HEK293 (cell line): Measurements from ENCODE around the gene NAGLU.

Source experiments
- CTCF ChIA-PET: fragments of 350-600 bp; formaldehyde crosslinking; extraction: SDS; loops from one replicate; lab custom pipeline; 2021; ENCODE audit warnings: antibody characterized with exemption; lab: Yijun Ruan, JAX
- POLR2A ChIA-PET: fragments of 300-600 bp; formaldehyde crosslinking; extraction: SDS; loops from one replicate; lab custom pipeline; 2020; ENCODE audit warnings: antibody characterized with exemption, inconsistent platforms; lab: Yijun Ruan, JAX
- H3K27ac ChIP-seq: fragments of 200-500 bp; sonication (Bioruptor generic); 2 replicates; pipeline ENCODE4 v1.5.1; 2014; ENCODE audit warnings: low read depth, low read length, control low read depth, inconsistent platforms; ENCODE audit errors: extremely low read depth
- H3K36me3 ChIP-seq, 2 experiments: fragments of 200-500 bp in 1 of 2; sonication (Bioruptor generic) in 1 of 2; 1 replicate in 1 of 2; 2 replicates in 1 of 2; pipeline ENCODE4 v1.5.1; 2014 to 2017; ENCODE audit warnings: inconsistent platforms in 2 of 2, low read length in 2 of 2; ENCODE audit not compliant: control insufficient read depth in 2 of 2, insufficient read depth in 1 of 2
- H3K4me1 ChIP-seq: fragments of 200-500 bp; sonication (Bioruptor generic); 2 replicates; pipeline ENCODE4 v1.5.1; 2014; ENCODE audit warnings: mild to moderate bottlenecking, low read length, inconsistent platforms; ENCODE audit not compliant: control insufficient read depth, insufficient read depth
- H3K4me3 ChIP-seq: 2 replicates; pipeline ENCODE4 v1.5.1; 2011; ENCODE audit warnings: low read depth, mild to moderate bottlenecking, control low read depth, low read length, moderate library complexity
- H3K9me3 ChIP-seq: fragments of 200-500 bp; sonication (Bioruptor generic); 2 replicates; pipeline ENCODE4 v1.5.1; 2014; ENCODE audit warnings: low read depth, low read length, inconsistent platforms; ENCODE audit not compliant: control insufficient read depth, insufficient read depth
- BCL6B ChIP-seq: fragments of 450-650 bp; formaldehyde crosslinking; IDR thresholded peaks from 2 replicates; pipeline ENCODE4 v1.5.1; 2017; ENCODE audit warnings: missing biosample characterization, missing genetic modification characterization
- CTCF ChIP-seq: fragments of 450-650 bp; formaldehyde crosslinking; IDR thresholded peaks from 2 replicates; pipeline ENCODE4 v1.5.1; 2016; ENCODE audit warnings: missing biosample characterization, missing genetic modification characterization
- GLIS2 ChIP-seq: fragments of 450-650 bp; formaldehyde crosslinking; IDR thresholded peaks from 2 replicates; pipeline ENCODE4 v1.5.1; 2016; ENCODE audit warnings: missing biosample characterization, missing genetic modification characterization
- HIC1 ChIP-seq: fragments of 450-650 bp; formaldehyde crosslinking; IDR thresholded peaks from 2 replicates; pipeline ENCODE4 v1.5.1; 2016; ENCODE audit warnings: missing biosample characterization, missing genetic modification characterization
- KLF17 ChIP-seq: fragments of 450-650 bp; formaldehyde crosslinking; IDR thresholded peaks from 2 replicates; pipeline ENCODE4 v1.5.1; 2016; ENCODE audit warnings: missing biosample characterization, missing genetic modification characterization
- KLF9 ChIP-seq: fragments of 450-650 bp; formaldehyde crosslinking; IDR thresholded peaks from 2 replicates; pipeline ENCODE4 v1.5.1; 2016; ENCODE audit warnings: missing biosample characterization, missing genetic modification characterization, low read depth
- SP7 ChIP-seq: fragments of 450-650 bp; formaldehyde crosslinking; IDR thresholded peaks from 2 replicates; pipeline ENCODE4 v1.5.1; 2016; ENCODE audit warnings: missing biosample characterization, missing genetic modification characterization
- ZBTB26 ChIP-seq: fragments of 450-650 bp; formaldehyde crosslinking; optimal IDR thresholded peaks from 2 replicates; pipeline ENCODE3; 2016; ENCODE audit warnings: missing biosample characterization, mild to moderate bottlenecking, missing genetic modification characterization
- ZBTB48 ChIP-seq: fragments of 450-650 bp; formaldehyde crosslinking; IDR thresholded peaks from 2 replicates; pipeline ENCODE4 v1.5.1; 2016; ENCODE audit warnings: missing biosample characterization, missing genetic modification characterization
- ZBTB6 ChIP-seq: fragments of 450-650 bp; formaldehyde crosslinking; IDR thresholded peaks from 2 replicates; pipeline ENCODE4 v1.5.1; 2017; ENCODE audit warnings: missing biosample characterization, missing genetic modification characterization
- ZBTB7A ChIP-seq: fragments of 450-650 bp; formaldehyde crosslinking; IDR thresholded peaks from 2 replicates; pipeline ENCODE4 v1.5.1; 2016; ENCODE audit warnings: low read depth, missing biosample characterization, missing genetic modification characterization
- ZIC2 ChIP-seq: fragments of 450-650 bp; formaldehyde crosslinking; IDR thresholded peaks from 2 replicates; pipeline ENCODE4 v1.5.1; 2016; ENCODE audit warnings: missing biosample characterization, missing genetic modification characterization
- ZNF10 ChIP-seq: fragments of 450-650 bp; formaldehyde crosslinking; IDR thresholded peaks from 2 replicates; pipeline ENCODE4 v1.5.1; 2017; ENCODE audit warnings: missing biosample characterization, missing genetic modification characterization
- ZNF146 ChIP-seq: fragments of 450-650 bp; formaldehyde crosslinking; IDR thresholded peaks from 2 replicates; pipeline ENCODE4 v1.5.1; 2016; ENCODE audit warnings: missing biosample characterization, missing genetic modification characterization
- ZNF221 ChIP-seq: fragments of 450-650 bp; formaldehyde crosslinking; IDR thresholded peaks from 2 replicates; pipeline ENCODE4 v1.5.1; 2017; ENCODE audit warnings: missing biosample characterization, missing genetic modification characterization, borderline replicate concordance
- ZNF266 ChIP-seq: fragments of 450-650 bp; formaldehyde crosslinking; IDR thresholded peaks from 2 replicates; pipeline ENCODE4 v1.5.1; 2016; ENCODE audit warnings: missing biosample characterization, missing genetic modification characterization, low read depth
- ZNF280C ChIP-seq: fragments of 450-650 bp; formaldehyde crosslinking; IDR thresholded peaks from 2 replicates; pipeline ENCODE4 v1.5.1; 2016; ENCODE audit warnings: missing biosample characterization, missing genetic modification characterization
- ZNF335 ChIP-seq: fragments of 450-650 bp; formaldehyde crosslinking; conservative IDR thresholded peaks from 2 replicates; pipeline ENCODE4 v1.5.1; 2016; ENCODE audit warnings: missing biosample characterization, missing genetic modification characterization
- ZNF394 ChIP-seq: fragments of 450-650 bp; formaldehyde crosslinking; IDR thresholded peaks from 2 replicates; pipeline ENCODE4 v1.5.1; 2016; ENCODE audit warnings: missing biosample characterization, missing genetic modification characterization, mild to moderate bottlenecking, moderate library complexity, borderline replicate concordance
- ZNF423 ChIP-seq: fragments of 450-650 bp; formaldehyde crosslinking; IDR thresholded peaks from 2 replicates; pipeline ENCODE4 v1.5.1; 2016; ENCODE audit warnings: missing biosample characterization, missing genetic modification characterization
- ZNF596 ChIP-seq: fragments of 450-650 bp; IDR thresholded peaks from 2 replicates; pipeline ENCODE4 v1.5.0; 2018; ENCODE audit warnings: missing biosample characterization, mild to moderate bottlenecking, missing genetic modification characterization, moderate library complexity
- ZNF654 ChIP-seq: fragments of 450-650 bp; formaldehyde crosslinking; IDR thresholded peaks from 2 replicates; pipeline ENCODE4 v1.5.1; 2016; ENCODE audit warnings: low read depth, missing biosample characterization, missing genetic modification characterization
- ZNF785 ChIP-seq: fragments of 450-650 bp; formaldehyde crosslinking; IDR thresholded peaks from 2 replicates; pipeline ENCODE4 v1.5.1; 2016; ENCODE audit warnings: missing biosample characterization, missing genetic modification characterization
- ZNF843 ChIP-seq: fragments of 450-650 bp; formaldehyde crosslinking; IDR thresholded peaks from 2 replicates; pipeline ENCODE4 v1.5.1; 2016; ENCODE audit warnings: missing biosample characterization, missing genetic modification characterization
- ZSCAN30 ChIP-seq: fragments of 450-650 bp; IDR thresholded peaks from 2 replicates; pipeline ENCODE4 v1.5.1; 2018; ENCODE audit warnings: missing biosample characterization, mild to moderate bottlenecking, missing genetic modification characterization, moderate library complexity

NAGLU gene

GRCh38 chr17:42566883-42567573 lies 31.0 kb downstream of the NAGLU start, which contains the start of gene MLX:
TSS of gene MLX (plus strand) at chr17:42567100. CDS start at chr17:42567125, 25 bp downstream.
- H3K36me3 ChIP-seq = peaks cover 19 to 79% of the 10 kb centered on the region in 2 experiments
- ChIA-PET POLR2A (interaction anchor here (0.5 to 4.8 kb wide), 12 partner anchors 11 to 410 kb away, joined by 3 to 48 read pairs (median 4); partner anchors contain the start of genes BECN1, PSMC3IP, PSME3 and VPS25), CTCF (interaction anchor here (0.5 to 4.9 kb wide), 5 partner anchors 11 to 258 kb away, joined by 3 to 34 read pairs (median 3); partner anchors contain the start of genes BECN1 and PSMC3IP)
- no peak for TF ChIP-seq ZNF266 (tag by site-specific recombination)
- TF ChIP-seq ZNF221 (tag by site-specific recombination) = no peak
- peak; percentile 99 for TF ChIP-seq HIC1
- no peak for TF ChIP-seq BCL6B (tag by site-specific recombination)
- TF ChIP-seq ZNF843 (tag by site-specific recombination) = peak; percentile 17; the same call in 1 of the 2 replicates
- peak; percentile 86 for TF ChIP-seq CTCF
- TF ChIP-seq ZNF335 (tag by site-specific recombination) = peak; percentile 94
- no peak for TF ChIP-seq ZNF280C
- TF ChIP-seq ZBTB6 (tag by site-specific recombination) = peak; percentile 93
- TF ChIP-seq ZNF394 (tag by site-specific recombination) = no peak; the same call in 1 of the 2 replicates
- TF ChIP-seq ZSCAN30 (tag by site-specific recombination) = peak; percentile 64
- peak; percentile 53; the same call in 1 of the 2 replicates for TF ChIP-seq KLF9 (tag by site-specific recombination)
- TF ChIP-seq GLIS2 (tag by site-specific recombination) = peak; percentile 93
- TF ChIP-seq ZBTB7A (tag by site-specific recombination) = peak; percentile 73
- peak; percentile 100 for TF ChIP-seq ZBTB26 (tag by site-specific recombination)
- TF ChIP-seq ZIC2 (tag by site-specific recombination) = peak; percentile 91
- TF ChIP-seq ZNF596 (tag by site-specific recombination) = 0 out of 2 replicates have a peak, but pooled peaks have one; percentile 19
- peak; percentile 27; the same call in 1 of the 2 replicates for TF ChIP-seq ZNF146
- TF ChIP-seq ZNF10 (tag by site-specific recombination) = 0 out of 2 replicates have a peak, but pooled peaks have one; percentile 39
- peak; percentile 51 for TF ChIP-seq ZNF423 (tag by site-specific recombination)
- peak; percentile 75 for TF ChIP-seq SP7 (tag by site-specific recombination)
- no peak for TF ChIP-seq ZNF654 (tag by site-specific recombination)
- TF ChIP-seq ZNF785 = no peak
- peak; percentile 82 for TF ChIP-seq ZBTB48 (tag by site-specific recombination)
- peak; percentile 98 for TF ChIP-seq KLF17

More at GRCh38 chr17:42566883-42567573, 31.0 kb downstream of the NAGLU start, which contains the start of gene MLX:
- H3K4me1 ChIP-seq = peaks cover 10% of the 10 kb centered on the region; the same call in 1 of the 2 replicates
- H3K4me3 ChIP-seq = peak within 1 kb of the TSS; percentile 86
- H3K27ac ChIP-seq = peak within 1 kb of the TSS; percentile 86
- no peaks in the 10 kb centered on the region for H3K9me3 ChIP-seq
